Psoas muscle (tissue), 8 donors: ENCODE measurements around the gene GADD45G. TPM values are rescaled to one million over a fixed set of nuclear protein-coding genes. Genes with fewer than 3 reads are reported as not detected.

Experiments
- ATAC-seq, 4 donors: fragments of 200-7000 bp; cut with Tn5 transposase; one replicate each; pipeline ENCODE4 v1.9.1; 2020; ENCODE audit warnings: moderate library complexity in 3 of 4, mild to moderate bottlenecking in 2 of 4
- DNase-seq, 2 donors: peaks; one replicate each; pipeline ENCODE4 v3.0.0-alpha.2; 2020
- H3K27ac ChIP-seq: fragments of 200-600 bp; one replicate; pipeline ENCODE4 v1.8.0; 2022
- H3K27me3 ChIP-seq, 3 donors: fragments of 200-600 bp in 1 of 3; one replicate each; pipeline versions ENCODE4 v1.6.1 to v1.8.0; 2013 to 2022; ENCODE audit warnings: low read length in 2 of 3, mild to moderate bottlenecking in 2 of 3, moderate library complexity in 1 of 3; ENCODE audit not compliant: insufficient read depth in 3 of 3
- H3K36me3 ChIP-seq, 2 donors: fragments of 200-600 bp in 1 of 2; one replicate each; pipeline versions ENCODE4 v1.6.1 to v1.8.0; 2013 to 2022; ENCODE audit warnings: low read depth in 1 of 2, mild to moderate bottlenecking in 1 of 2, moderate library complexity in 1 of 2; ENCODE audit not compliant: insufficient read depth in 1 of 2
- H3K4me1 ChIP-seq: fragments of 200-600 bp; one replicate; pipeline ENCODE4 v1.8.0; 2022
- H3K4me3 ChIP-seq: fragments of 200-600 bp; one replicate; pipeline ENCODE4 v1.8.0; 2022; ENCODE audit warnings: mild to moderate bottlenecking
- H3K9me3 ChIP-seq: fragments of 200-600 bp; one replicate; pipeline ENCODE4 v1.8.0; 2022
- CTCF ChIP-seq: fragments of 200-600 bp; IDR thresholded peaks from one replicate; pipeline ENCODE4 v1.8.0; 2022; ENCODE audit warnings: antibody characterized with exemption
- WGBS, 3 donors: extraction: QIAGEN DNeasy Blood & Tissue Kit; methylation state at CpG; one replicate each; pipeline versions ENCODE4 v1.1.6 to v1.1.7; 2013; 5-methylcytosine and 5-hydroxymethylcytosine counted together
- intact Hi-C, 2 donors: fragments of 100-400 bp; cut with DNase I; formaldehyde crosslinking; loops; one replicate each; pipeline versions ENCODE4 v1.11.0 to v1.14.2; 2022
- polyA plus RNA-seq, 3 donors: library from polyadenylated mRNA; stranded (reverse); fragments of 200-250 nt; gene quantifications; one replicate each; pipeline ENCODE4 v1.2.3, GENCODE V29; 2013
- total RNA-seq, 4 donors: library from RNA; stranded (reverse); fragmentation: NEBNext Ultra II Directional in 2 of 4; extraction: Animal tissue kit (Norgen Biotek cat#: 25700) in 2 of 4; gene quantifications; one replicate each; pipeline versions ENCODE4 v1.2.1 to v1.2.4, GENCODE V29; 2021 to 2023
- donor health status: healthy with polysubstance abuse.
- donor health status: DM: no; HTN: no; CAD: no; lungs with moderate emphysema.
- donor health status: Bipolar disorder and iron deficiency.
- donor health status: healthy.
- donor health status: DM: yes; HTN: yes; CAD: no.
- donor health status: DM: no; HTN: no; CAD: no.
- donor health status: DM: no; HTN: no; CAD: no.
- donor health status: DM: yes; HTN: yes; CAD: no.

GADD45G gene
- total and polyA plus RNA-seq, 7 donors, result 2.4 to 288 (median 30.7) TPM

GRCh38 chr9:89601856-89602562 lies 2.8 kb upstream of the GADD45G start:
- ATAC-seq, result no peak
- no peak overlapping the region for H3K4me3 ChIP-seq
- WGBS, 3 donors, result 71 to 76% (median 75%) methylated on average over 6 of the region's 6 CpGs

GRCh38 chr9:89602978-89603766 lies 1.6 kb upstream of the GADD45G start:
- H3K4me1 ChIP-seq, result peaks cover 25% of the 10 kb centered on the region
- WGBS, 3 donors, result 3 to 6% (median 4%) methylated on average over 28 of the region's 28 CpGs

More at GRCh38 chr9:89601856-89602562, 2.8 kb upstream of the GADD45G start:
- no peaks in the 10 kb centered on the region for H3K9me3 ChIP-seq
- TF ChIP-seq CTCF, result no peak
- H3K27me3 ChIP-seq, result no peaks in the 10 kb centered on the region
- intact Hi-C loops, result loop anchor here (2.0 to 10.0 kb wide), 4 partner anchors 320 to 503 kb away; no protein-coding TSS in a partner anchor
- H3K4me1 ChIP-seq, result peaks cover 13% of the 10 kb centered on the region
- no peak for DNase-seq
- no peak overlapping the region for H3K27ac ChIP-seq
- no peaks in the 10 kb centered on the region for H3K36me3 ChIP-seq

GRCh38 chr9:89603767-89604665 lies 796 bp upstream of the GADD45G start:
- Histone ChIP-seq H3K27ac (peak overlapping the region; percentile 93), H3K27me3 (no peaks in the 10 kb centered on the region), H3K36me3 (no peaks in the 10 kb centered on the region), H3K4me3 (peak overlapping the region; percentile 82), H3K4me1 (peaks cover 33% of the 10 kb centered on the region), H3K9me3 (no peaks in the 10 kb centered on the region)
- intact Hi-C loops, result loop anchor here (1.0 to 10.0 kb wide), 8 partner anchors 35 to 501 kb away; no protein-coding TSS in a partner anchor
- DNase-seq (peak; percentile 62 to 86), ATAC-seq (peak; percentile 30 to 58 (median 49))
- TF ChIP-seq CTCF, result peak; percentile 37
- 0 to 1% (median 1%) methylated on average over 49 to 64 of the region's 64 CpGs for WGBS, 3 donors

More at GRCh38 chr9:89602978-89603766, 1.6 kb upstream of the GADD45G start:
- ATAC-seq (peak; percentile 28 to 55 (median 42)), DNase-seq (peak; percentile 88 to 94)
- Histone ChIP-seq H3K4me3 (peak overlapping the region; percentile 82), H3K27ac (peak overlapping the region; percentile 93), H3K27me3 (no peaks in the 10 kb centered on the region), H3K36me3 (no peaks in the 10 kb centered on the region), H3K9me3 (no peaks in the 10 kb centered on the region)
- TF ChIP-seq CTCF, result peak; percentile 84
- intact Hi-C loops, result loop anchor here (1.0 to 10.0 kb wide), 6 partner anchors 316 to 502 kb away; no protein-coding TSS in a partner anchor

DNA sequence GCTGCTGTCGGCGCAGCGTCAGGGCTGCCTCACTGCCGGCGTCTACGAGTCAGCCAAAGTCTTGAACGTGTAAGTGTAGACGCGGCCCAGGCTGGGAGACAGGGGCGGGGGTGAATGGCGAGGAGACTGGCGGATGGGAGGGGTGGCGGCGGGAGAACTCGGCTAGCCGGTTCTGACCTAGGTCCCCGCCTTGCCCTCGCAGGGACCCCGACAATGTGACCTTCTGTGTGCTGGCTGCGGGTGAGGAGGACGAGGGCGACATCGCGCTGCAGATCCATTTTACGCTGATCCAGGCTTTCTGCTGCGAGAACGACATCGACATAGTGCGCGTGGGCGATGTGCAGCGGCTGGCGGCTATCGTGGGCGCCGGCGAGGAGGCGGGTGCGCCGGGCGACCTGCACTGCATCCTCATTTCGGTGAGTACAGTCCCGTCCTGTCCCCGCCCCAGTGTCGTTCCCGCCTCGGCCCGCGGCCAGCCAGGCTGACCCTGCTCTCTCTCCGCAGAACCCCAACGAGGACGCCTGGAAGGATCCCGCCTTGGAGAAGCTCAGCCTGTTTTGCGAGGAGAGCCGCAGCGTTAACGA lies 745 bp downstream of the GADD45G start:
- peaks cover 40% of the 10 kb centered on the region for H3K4me1 ChIP-seq
- H3K36me3 ChIP-seq, result no peaks in the 10 kb centered on the region
- intact Hi-C loops, result loop anchor here (2.0 to 10.0 kb wide), 5 partner anchors 33 to 399 kb away; no protein-coding TSS in a partner anchor
- peak; percentile 68 to 78 for DNase-seq
- ATAC-seq, result peak; percentile 28 to 48 (median 42)
- peak overlapping the region; percentile 82 for H3K4me3 ChIP-seq
- peak overlapping the region; percentile 93 for H3K27ac ChIP-seq
- 3 to 7% (median 6%) methylated on average over 50 to 57 of the region's 57 CpGs for WGBS, 3 donors
- H3K27me3 ChIP-seq, result no peaks in the 10 kb centered on the region
- no peaks in the 10 kb centered on the region for H3K9me3 ChIP-seq
- TF ChIP-seq CTCF, result no peak
